HepG2 (cell line): ENCODE measurements around the gene RNF114. TPM values are rescaled to one million over a fixed set of nuclear protein-coding genes. Genes with fewer than 3 reads are reported as not detected.

Experiments
- ATAC-seq: fragments of 200-7000 bp; cut with Tn5 transposase; 3 replicates; pipeline ENCODE4 v1.9.1; 2020; ENCODE audit warnings: mild to moderate bottlenecking, moderate library complexity
- BruUV-seq: library from RNA; stranded (reverse); fragments of 400-500 nt; replicated peaks from 2 replicates; lab custom pipeline; 2021; lab: Mats Ljungman, UMichigan
- CTCF ChIA-PET: fragments of 300-600 bp; formaldehyde crosslinking; extraction: SDS; loops from one replicate; lab custom pipeline; 2021; ENCODE audit warnings: low total read pairs, inconsistent platforms, low intra/inter-chr PET ratio; lab: Yijun Ruan, JAX
- POLR2A ChIA-PET: fragments of 350-600 bp; sonication (Branson Sonifier 250); formaldehyde crosslinking; loops from one replicate; lab custom pipeline; 2020; ENCODE audit warnings: antibody characterized with exemption, inconsistent platforms; lab: Yijun Ruan, JAX
- DNase-seq: peaks from one replicate; pipeline ENCODE4 v3.0.0-alpha.2; 2015; ENCODE audit warnings: low spot score
- FAIRE-seq: peaks from 3 replicates; lab custom pipeline; 2011; peaks lifted over from hg19 to GRCh38; lab: Jason Lieb, UNC
- H2AFZ ChIP-seq: one replicate; pipeline ENCODE4 v1.6.1; 2011; ENCODE audit warnings: low read length, inconsistent platforms
- H3K27ac ChIP-seq: fragments of 300-600 bp; 3 replicates; pipeline ENCODE4 v1.8.0; 2011; ENCODE audit warnings: mixed run types, mild to moderate bottlenecking, mixed read lengths, low read length, inconsistent platforms; ENCODE audit not compliant: insufficient read depth; ENCODE audit errors: extremely low read length
- H3K27me3 ChIP-seq, 2 experiments: fragments of 200-600 bp in 1 of 2; 2 replicates in 1 of 2; 3 replicates in 1 of 2; pipeline versions ENCODE4 v1.6.0 to v1.8.0; 2011; ENCODE audit warnings: low read length in 2 of 2, mild to moderate bottlenecking in 2 of 2, moderate library complexity in 2 of 2, inconsistent platforms in 1 of 2; ENCODE audit not compliant: insufficient read depth in 2 of 2, control insufficient read depth in 1 of 2
- H3K36me3 ChIP-seq, 2 experiments: fragments of 200-600 bp in 1 of 2; replicated peaks in 1 of 2; 2 replicates in 1 of 2; 3 replicates in 1 of 2; pipeline versions ENCODE4 v1.5.1 to v1.8.0; 2011; ENCODE audit warnings: low read length in 2 of 2, inconsistent platforms in 1 of 2; ENCODE audit not compliant: insufficient read depth in 2 of 2, control insufficient read depth in 1 of 2
- H3K4me1 ChIP-seq: 2 replicates; pipeline ENCODE4 v1.5.1; 2012; ENCODE audit warnings: low read length, inconsistent platforms; ENCODE audit not compliant: insufficient read depth
- H3K4me2 ChIP-seq: 2 replicates; pipeline ENCODE4 v1.6.0; 2011; ENCODE audit warnings: low read depth, low read length, inconsistent platforms
- H3K4me3 ChIP-seq, 3 experiments: fragments of 200-600 bp in 1 of 3; sonication (generic), shearing (Covaris generic) in 1 of 3; replicated peaks in 1 of 3; 2 replicates each; pipeline ENCODE4 v1.5.1; 2011 to 2016; ENCODE audit warnings: low read length in 3 of 3, inconsistent platforms in 2 of 3, low read depth in 2 of 3, mild to moderate bottlenecking in 2 of 3, control low read depth in 1 of 3, mixed read lengths in 1 of 3; ENCODE audit not compliant: insufficient read depth in 1 of 3
- H3K79me2 ChIP-seq: one replicate; pipeline ENCODE4 v1.6.1; 2011; ENCODE audit warnings: low read length, inconsistent platforms; ENCODE audit not compliant: insufficient read depth
- H3K9ac ChIP-seq: 2 replicates; pipeline ENCODE4 v1.6.0; 2011; ENCODE audit warnings: mild to moderate bottlenecking, low read depth, low read length, inconsistent platforms; ENCODE audit not compliant: insufficient read depth
- H3K9me3 ChIP-seq: 2 replicates; pipeline ENCODE4 v1.5.1; 2012; ENCODE audit warnings: mild to moderate bottlenecking, low read length
- H4K20me1 ChIP-seq: 2 replicates; pipeline ENCODE4 v1.6.0; 2011; ENCODE audit warnings: inconsistent platforms, mild to moderate bottlenecking, low read length, moderate library complexity; ENCODE audit not compliant: insufficient read depth
- CBX1 ChIP-seq: IDR thresholded peaks from one replicate; pipeline ENCODE4 v1.6.1; 2016; ENCODE audit warnings: antibody characterized with exemption, low read depth
- ZNF546 ChIP-seq: sonication (generic); formaldehyde crosslinking; conservative IDR thresholded peaks from 2 replicates; pipeline ENCODE4 v1.8.1; 2023; ENCODE audit warnings: mild to moderate bottlenecking, missing genetic modification reagents
- ZNF558 ChIP-seq: sonication (generic); formaldehyde crosslinking; IDR thresholded peaks from 2 replicates; pipeline ENCODE4 v1.9.0; 2022; ENCODE audit warnings: mild to moderate bottlenecking, missing genetic modification reagents, borderline replicate concordance
- ZSCAN12 ChIP-seq: sonication (generic); formaldehyde crosslinking; IDR thresholded peaks from 2 replicates; pipeline ENCODE4 v1.9.0; 2021; ENCODE audit warnings: mild to moderate bottlenecking, missing genetic modification reagents
- WGBS: methylation state at CpG from one replicate; pipeline ENCODE4 v1.1.6; 2017; ENCODE audit warnings: low lambda C conversion rate; 5-methylcytosine and 5-hydroxymethylcytosine counted together
- in situ Hi-C: cut with HindIII; loops from 2 replicates; pipeline ENCODE4 v1.10.0; 2017; ENCODE audit warnings: low pct_unique_long_range_greater_than_20kb; ENCODE audit not compliant: extremely low pct_ligation_motif_present
- intact Hi-C: fragments of 100-400 bp; cut with micrococcal nuclease; formaldehyde crosslinking; loops from one replicate; pipeline ENCODE4 v1.10.0; 2022; ENCODE audit not compliant: unreplicated experiment
- polyA plus RNA-seq, 8 experiments: library from polyadenylated mRNA; depleted of rRNA in 3 of 8; stranded (reverse) in 7 of 8; unstranded in 1 of 8; fragments of >200 nt; fragmentation: Illumina TruSeq in 4 of 8; extraction: Trizol in 4 of 8; gene quantifications; 2 replicates each; pipeline versions ENCODE4 v1.2.1 to v1.2.3, GENCODE V29; 2011 to 2016; ENCODE audit warnings: low read depth in 4 of 8, missing spikeins in 1 of 8, mixed read lengths in 1 of 8; ENCODE audit not compliant: insufficient read depth in 1 of 8
- total RNA-seq, 5 experiments: library from RNA; depleted of rRNA; stranded (reverse); fragments of >200 nt; fragmentation: Illumina TruSeq; extraction: Trizol; gene quantifications; 2 replicates each; pipeline ENCODE4 v1.2.3, GENCODE V29; 2016; ENCODE audit warnings: low read depth in 1 of 5
- TF ChIP-seq, protein P1 (sequence below): sonication (generic); formaldehyde crosslinking; IDR thresholded peaks from 2 replicates; pipeline ENCODE4 v1.4.0; 2020; ENCODE audit warnings: missing genetic modification reagents, mild to moderate bottlenecking, borderline replicate concordance
- TF ChIP-seq, protein P2 (sequence below): sonication (generic); formaldehyde crosslinking; IDR thresholded peaks from 2 replicates; pipeline ENCODE4 v1.5.0; 2020; ENCODE audit warnings: missing genetic modification reagents
- TF ChIP-seq, protein P3 (sequence below), 2 experiments: sonication (generic) in 1 of 2; formaldehyde crosslinking in 1 of 2; IDR thresholded peaks; 2 replicates each; pipeline versions ENCODE4 v1.6.1 to v1.9.0; 2014 to 2022; ENCODE audit warnings: antibody characterized with exemption in 1 of 2, borderline replicate concordance in 1 of 2, inconsistent platforms in 1 of 2, low read depth in 1 of 2, missing genetic modification reagents in 1 of 2

The RNF114 gene
- total and polyA plus RNA-seq, 2 of the 13 experiments (the other 11 are each of a cell fraction or from before 2014, with no cell fraction given): 119 to 126 TPM

DNA sequence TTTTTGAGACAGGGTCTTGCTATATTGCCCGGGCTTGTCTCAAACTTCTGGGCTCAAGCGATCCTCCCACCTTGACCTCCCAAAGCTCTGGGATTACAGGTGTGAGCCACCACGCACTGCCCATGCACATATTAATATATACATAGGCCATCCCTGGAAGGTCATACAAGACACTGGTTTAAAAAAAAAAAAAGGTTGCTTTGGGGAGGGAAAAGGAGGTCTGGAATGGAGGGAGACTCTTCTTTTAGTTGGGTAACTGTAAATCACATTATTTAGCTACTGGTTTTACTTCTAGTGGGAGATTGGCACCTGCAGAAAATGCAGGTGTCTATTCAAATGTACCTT, 42.5 kb downstream of the RNF114 start (continued):
- TF ChIP-seq, protein P1, sequence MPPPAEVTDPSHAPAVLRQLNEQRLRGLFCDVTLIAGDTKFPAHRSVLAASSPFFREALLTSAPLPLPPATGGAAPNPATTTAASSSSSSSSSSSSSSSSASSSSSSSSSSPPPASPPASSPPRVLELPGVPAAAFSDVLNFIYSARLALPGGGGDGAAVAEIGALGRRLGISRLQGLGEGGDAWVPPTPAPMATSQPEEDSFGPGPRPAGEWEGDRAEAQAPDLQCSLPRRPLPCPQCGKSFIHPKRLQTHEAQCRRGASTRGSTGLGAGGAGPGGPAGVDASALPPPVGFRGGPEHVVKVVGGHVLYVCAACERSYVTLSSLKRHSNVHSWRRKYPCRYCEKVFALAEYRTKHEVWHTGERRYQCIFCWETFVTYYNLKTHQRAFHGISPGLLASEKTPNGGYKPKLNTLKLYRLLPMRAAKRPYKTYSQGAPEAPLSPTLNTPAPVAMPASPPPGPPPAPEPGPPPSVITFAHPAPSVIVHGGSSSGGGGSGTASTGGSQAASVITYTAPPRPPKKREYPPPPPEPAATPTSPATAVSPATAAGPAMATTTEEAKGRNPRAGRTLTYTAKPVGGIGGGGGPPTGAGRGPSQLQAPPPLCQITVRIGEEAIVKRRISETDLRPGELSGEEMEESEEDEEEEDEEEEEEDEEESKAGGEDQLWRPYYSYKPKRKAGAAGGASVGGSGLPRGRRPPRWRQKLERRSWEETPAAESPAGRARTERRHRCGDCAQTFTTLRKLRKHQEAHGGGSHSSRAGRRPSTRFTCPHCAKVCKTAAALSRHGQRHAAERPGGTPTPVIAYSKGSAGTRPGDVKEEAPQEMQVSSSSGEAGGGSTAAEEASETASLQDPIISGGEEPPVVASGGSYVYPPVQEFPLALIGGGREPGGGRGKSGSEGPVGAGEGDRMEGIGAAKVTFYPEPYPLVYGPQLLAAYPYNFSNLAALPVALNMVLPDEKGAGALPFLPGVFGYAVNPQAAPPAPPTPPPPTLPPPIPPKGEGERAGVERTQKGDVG (CRISPR knock-in tag): no peak

DNA sequence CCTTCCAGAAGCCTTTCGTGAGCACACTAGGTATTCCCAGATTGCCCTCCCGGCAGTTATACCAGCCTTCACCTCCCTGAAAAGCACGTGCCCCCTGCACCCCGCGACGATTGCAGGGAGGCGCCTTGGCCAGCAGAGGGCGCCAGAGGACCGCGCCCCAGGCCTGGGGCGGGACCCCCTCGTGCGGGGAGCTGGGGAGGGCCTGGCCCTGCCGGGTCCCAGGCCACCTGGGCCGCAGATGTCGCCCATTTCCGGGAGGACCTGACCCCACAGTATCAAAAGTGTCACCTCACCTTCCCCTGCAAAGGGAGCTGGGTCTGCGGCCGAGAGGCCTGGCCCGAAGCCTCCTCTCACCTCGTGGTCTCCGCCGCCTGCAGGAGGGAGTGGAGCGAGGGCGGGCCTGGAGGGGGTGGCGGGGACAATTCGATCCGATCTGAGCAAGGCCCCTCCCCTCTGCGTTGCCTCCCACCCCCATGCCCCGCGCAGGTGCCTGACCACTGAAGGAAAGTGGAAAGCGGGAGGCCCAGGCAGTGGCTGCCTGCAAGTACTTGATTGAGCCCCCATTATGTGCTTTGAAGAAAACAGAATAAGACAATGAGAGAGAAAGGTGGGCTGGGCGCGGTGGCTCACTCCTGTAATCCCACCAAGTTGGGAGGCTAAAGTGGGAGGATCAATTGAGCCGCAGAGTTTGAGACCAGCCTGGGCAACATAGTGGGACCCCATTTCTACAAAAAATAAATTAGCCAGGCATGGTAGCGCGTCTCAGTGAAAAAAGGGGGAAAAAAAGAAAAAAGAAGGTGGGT, 43.0 kb downstream of the RNF114 start:
- Histone ChIP-seq H3K4me1 (peaks cover 80% of the 10 kb centered on the region), H3K9me3 (no peaks in the 10 kb centered on the region), H3K27me3 (peaks cover 5 to 29% of the 10 kb centered on the region in 2 experiments), H3K9ac (0 out of 2 replicates have a peak overlapping the region, but pooled peaks have one; percentile 4), H3K4me3 (peak overlapping the region; percentile 22 to 61 (median 40); a peak in 5 of 6 replicates), H2AFZ (no peak overlapping the region), H3K4me2 (peak overlapping the region; percentile 75), H3K79me2 (no peaks in the 10 kb centered on the region), H3K36me3 (no peaks in the 10 kb centered on the region), H4K20me1 (no peaks in the 10 kb centered on the region), H3K27ac (no peak overlapping the region)
- 13% methylated on average over 33 of the region's 37 CpGs for WGBS
- DNase-seq: peak; percentile 56
- no TSS peak for BruUV-seq
- in situ Hi-C loops (no loop called here), intact Hi-C loops (loop anchor here (1.0 to 2.0 kb wide), 3 partner anchors 92 to 190 kb away; no protein-coding TSS in a partner anchor)
- ChIA-PET CTCF (interaction anchor here (0.9 to 8.4 kb wide), 5 partner anchors 92 to 200 kb away, joined by 3 to 163 read pairs (median 8); no protein-coding TSS in a partner anchor), POLR2A (interaction anchor here (0.7 to 6.8 kb wide), 9 partner anchors 10 to 200 kb away, joined by 3 to 58 read pairs (median 3); no protein-coding TSS in a partner anchor)
- peak; percentile 61 for ATAC-seq
- FAIRE-seq: no peak
- TF ChIP-seq, protein P2, sequence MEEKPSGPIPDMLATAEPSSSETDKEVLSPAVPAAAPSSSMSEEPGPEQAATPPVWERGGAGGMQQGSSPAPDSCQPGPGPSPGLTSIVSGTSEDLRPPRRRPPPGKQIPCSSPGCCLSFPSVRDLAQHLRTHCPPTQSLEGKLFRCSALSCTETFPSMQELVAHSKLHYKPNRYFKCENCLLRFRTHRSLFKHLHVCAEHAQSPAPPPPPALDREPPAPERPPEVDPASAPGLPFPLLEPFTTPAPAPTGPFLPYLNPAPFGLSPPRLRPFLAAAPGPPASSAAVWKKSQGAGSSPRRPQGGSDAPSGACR (CRISPR knock-in tag): no peak
- TF ChIP-seq CBX1: peak; percentile 36
- TF ChIP-seq ZNF558 (CRISPR knock-in tag): no peak
- TF ChIP-seq ZNF546 (CRISPR knock-in tag): peak; percentile 82; the same call in 1 of the 2 replicates
- TF ChIP-seq, protein P3, sequence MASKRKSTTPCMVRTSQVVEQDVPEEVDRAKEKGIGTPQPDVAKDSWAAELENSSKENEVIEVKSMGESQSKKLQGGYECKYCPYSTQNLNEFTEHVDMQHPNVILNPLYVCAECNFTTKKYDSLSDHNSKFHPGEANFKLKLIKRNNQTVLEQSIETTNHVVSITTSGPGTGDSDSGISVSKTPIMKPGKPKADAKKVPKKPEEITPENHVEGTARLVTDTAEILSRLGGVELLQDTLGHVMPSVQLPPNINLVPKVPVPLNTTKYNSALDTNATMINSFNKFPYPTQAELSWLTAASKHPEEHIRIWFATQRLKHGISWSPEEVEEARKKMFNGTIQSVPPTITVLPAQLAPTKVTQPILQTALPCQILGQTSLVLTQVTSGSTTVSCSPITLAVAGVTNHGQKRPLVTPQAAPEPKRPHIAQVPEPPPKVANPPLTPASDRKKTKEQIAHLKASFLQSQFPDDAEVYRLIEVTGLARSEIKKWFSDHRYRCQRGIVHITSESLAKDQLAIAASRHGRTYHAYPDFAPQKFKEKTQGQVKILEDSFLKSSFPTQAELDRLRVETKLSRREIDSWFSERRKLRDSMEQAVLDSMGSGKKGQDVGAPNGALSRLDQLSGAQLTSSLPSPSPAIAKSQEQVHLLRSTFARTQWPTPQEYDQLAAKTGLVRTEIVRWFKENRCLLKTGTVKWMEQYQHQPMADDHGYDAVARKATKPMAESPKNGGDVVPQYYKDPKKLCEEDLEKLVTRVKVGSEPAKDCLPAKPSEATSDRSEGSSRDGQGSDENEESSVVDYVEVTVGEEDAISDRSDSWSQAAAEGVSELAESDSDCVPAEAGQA (IDR thresholded peaks at IDR 0.05; ENCODE audit: low read depth): no peak
- TF ChIP-seq, protein P3 (CRISPR knock-in tag; IDR thresholded peaks at IDR 0.05; ENCODE audit: borderline replicate concordance): 0 out of 2 replicates have a peak, but pooled peaks have one; percentile 87
- TF ChIP-seq ZSCAN12 (CRISPR knock-in tag): peak; percentile 92; the same call in 1 of the 2 replicates
